ENCODE data around the gene TDRD10.

The TDRD10 gene

GRCh38 chr1:154591206-154591605 is 89.2 kb downstream of the TDRD10 start:
- TF ChIP-seq FOXP2 (optimal IDR thresholded peaks at IDR 0.05; ENCODE audit: borderline replicate concordance, extremely low read depth, extremely low read length, insufficient read depth) (no peak), TAF1 (IDR thresholded peaks at IDR 0.05; ENCODE audit: borderline replicate concordance, insufficient read depth, low read length) (no peak), REST (IDR thresholded peaks at IDR 0.05; ENCODE audit: insufficient read depth in 1 of 2, low read depth in 2 of 2, low read length in 2 of 2) (no peak), SIN3A (IDR thresholded peaks at IDR 0.05; ENCODE audit: borderline replicate concordance, insufficient read depth, low read length) (no peak), POLR2AphosphoS5 (IDR thresholded peaks at IDR 0.05; ENCODE audit: low read depth, low read length) (no peak)

- TF ChIP-seq TAF1 (IDR thresholded peaks at IDR 0.05; ENCODE audit: borderline replicate concordance, insufficient read depth, low read length) = no peak
- TF ChIP-seq FOXP2 (optimal IDR thresholded peaks at IDR 0.05; ENCODE audit: borderline replicate concordance, extremely low read depth, extremely low read length, insufficient read depth) = no peak
- no peak for TF ChIP-seq SIN3A (IDR thresholded peaks at IDR 0.05; ENCODE audit: borderline replicate concordance, insufficient read depth, low read length)
- TF ChIP-seq REST (IDR thresholded peaks at IDR 0.05; ENCODE audit: insufficient read depth in 1 of 2, low read depth in 2 of 2, low read length in 2 of 2) = no peak
- TF ChIP-seq POLR2AphosphoS5 (IDR thresholded peaks at IDR 0.05; ENCODE audit: low read depth, low read length) = no peak
Observed at GRCh38 chr1:154593390-154593789, 91.4 kb downstream of the TDRD10 start.

GRCh38 chr1:154594811-154595210 is 92.8 kb downstream of the TDRD10 start:
- TF ChIP-seq SIN3A (IDR thresholded peaks at IDR 0.05; ENCODE audit: borderline replicate concordance, insufficient read depth, low read length) (no peak), REST (IDR thresholded peaks at IDR 0.05; ENCODE audit: insufficient read depth in 1 of 2, low read depth in 2 of 2, low read length in 2 of 2) (no peak), TAF1 (IDR thresholded peaks at IDR 0.05; ENCODE audit: borderline replicate concordance, insufficient read depth, low read length) (no peak), POLR2AphosphoS5 (IDR thresholded peaks at IDR 0.05; ENCODE audit: low read depth, low read length) (no peak), FOXP2 (optimal IDR thresholded peaks at IDR 0.05; ENCODE audit: borderline replicate concordance, extremely low read depth, extremely low read length, insufficient read depth) (no peak)

- TF ChIP-seq SIN3A (IDR thresholded peaks at IDR 0.05; ENCODE audit: borderline replicate concordance, insufficient read depth, low read length) = no peak
- TF ChIP-seq POLR2AphosphoS5 (IDR thresholded peaks at IDR 0.05; ENCODE audit: low read depth, low read length) = no peak
- TF ChIP-seq FOXP2 (optimal IDR thresholded peaks at IDR 0.05; ENCODE audit: borderline replicate concordance, extremely low read depth, extremely low read length, insufficient read depth) = no peak
Observed at GRCh38 chr1:154595621-154596020, 93.6 kb downstream of the TDRD10 start.
